HG03175 (cell line): ENCODE measurements around the gene KRT76.

Experiments used
- ATAC-seq: cut with Tn5 transposase; IDR thresholded peaks from one replicate; pipeline ENCODE4 v1.9.1; 2021; ENCODE audit warnings: mild to moderate bottlenecking, moderate library complexity; ENCODE audit not compliant: unreplicated experiment

Gene KRT76

DNA sequence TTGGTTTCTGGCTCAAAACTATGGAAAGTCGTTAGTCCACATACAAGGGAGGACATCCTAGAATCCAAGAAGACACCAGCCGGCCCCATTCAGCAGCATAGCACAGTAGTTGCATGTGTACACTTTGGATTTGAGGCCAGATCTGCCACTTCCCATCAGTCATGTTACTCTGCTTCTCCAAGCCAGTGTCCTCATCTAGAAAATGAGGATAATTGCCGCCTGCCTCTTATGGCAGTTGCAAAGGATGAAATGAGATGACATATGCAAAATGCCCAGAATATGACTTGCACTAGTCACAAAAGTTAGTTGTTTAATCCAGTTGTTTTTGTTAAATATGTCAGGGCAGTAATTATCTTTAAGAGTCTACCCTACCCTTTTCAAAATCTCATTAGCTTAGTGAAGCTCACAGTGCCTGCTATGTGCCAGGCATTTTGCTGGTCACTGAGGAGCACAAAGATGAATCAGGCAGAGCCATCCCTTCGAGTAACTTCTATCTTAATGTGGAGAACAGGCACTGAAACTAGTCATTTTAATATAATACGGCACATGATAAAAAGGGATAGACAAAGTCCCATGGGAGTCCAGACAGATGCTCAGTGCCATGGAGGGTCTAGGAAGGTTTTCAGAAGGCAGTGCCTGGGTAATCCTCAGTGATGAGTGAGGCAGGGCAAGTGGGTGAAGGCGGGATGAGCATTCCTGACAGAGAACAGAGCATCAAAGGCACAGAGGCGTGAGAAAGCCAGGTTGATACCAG lies 6.6 kb upstream of the KRT76 start:
- ATAC-seq: no peak

DNA sequence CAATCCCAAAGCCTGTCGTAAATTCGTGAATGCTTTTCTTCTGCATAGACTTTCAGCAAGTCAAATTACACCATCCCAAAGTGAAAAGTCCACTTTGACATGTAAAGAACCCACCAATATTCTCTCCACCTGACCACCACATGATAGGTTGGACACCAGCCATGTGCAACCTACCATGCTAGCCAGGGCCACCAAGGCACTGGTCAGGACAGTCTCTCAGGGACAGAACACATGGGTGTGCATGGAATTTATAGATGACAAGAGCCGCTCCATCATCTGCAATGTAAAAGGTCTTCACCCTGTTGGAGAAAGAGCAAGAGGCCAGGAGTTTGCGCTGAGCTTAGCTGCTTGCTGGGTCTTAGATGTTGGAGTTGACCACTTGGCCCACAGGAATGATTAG lies 5.4 kb upstream of the KRT76 start:
- no peak for ATAC-seq

DNA sequence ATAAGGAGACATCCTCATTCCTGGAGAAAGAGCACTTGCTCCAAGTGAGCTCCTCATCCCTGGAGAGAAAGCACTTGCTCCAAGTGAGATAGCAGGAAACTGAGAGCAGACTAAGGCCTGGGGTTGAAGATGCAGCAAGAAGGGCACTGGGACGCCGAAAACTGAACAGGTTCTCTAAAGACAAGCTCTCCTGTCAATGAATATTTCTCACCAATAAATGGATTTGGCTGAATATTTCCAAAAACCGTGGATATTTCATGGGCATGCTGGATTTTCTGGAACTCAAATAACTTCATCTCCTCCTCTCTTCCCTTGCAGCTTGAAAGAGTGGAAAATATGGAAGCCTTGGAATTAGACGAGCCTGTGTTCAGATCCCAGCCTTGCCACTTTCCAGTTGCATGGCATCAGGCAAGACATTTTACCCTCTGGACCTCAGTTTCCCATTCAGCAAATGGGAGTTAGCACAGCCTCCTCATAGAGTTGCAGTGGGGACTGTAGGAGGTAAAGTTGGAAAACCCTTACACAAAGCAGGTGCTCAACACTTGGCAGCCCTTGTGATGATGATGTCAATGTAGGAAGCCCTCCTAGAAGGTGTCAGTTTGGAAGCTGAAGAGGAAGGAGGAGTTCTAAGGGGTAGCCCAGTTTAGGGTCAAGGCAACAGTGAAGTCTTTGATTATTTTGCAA lies 4.4 kb upstream of the KRT76 start:
- no peak for ATAC-seq

DNA sequence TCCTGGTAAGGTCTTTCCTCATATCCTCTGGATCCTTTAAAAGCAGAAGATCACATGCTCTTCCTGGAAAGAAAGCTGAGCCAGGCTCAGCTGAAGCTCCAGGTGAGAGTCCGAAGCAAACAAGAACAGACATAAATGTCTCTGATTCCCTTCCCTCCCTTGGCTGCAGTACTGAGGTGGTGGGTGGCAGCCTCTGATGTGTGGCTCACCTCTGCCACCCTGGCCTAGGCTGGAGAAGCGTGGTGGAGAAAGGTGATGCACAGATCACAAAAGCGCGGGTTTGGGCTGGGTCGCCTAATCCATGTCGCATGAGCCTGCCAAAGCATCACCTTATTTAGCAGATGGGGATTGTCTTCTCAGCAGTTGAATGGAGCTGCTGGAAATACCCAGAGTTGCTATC lies 2.8 kb upstream of the KRT76 start:
- ATAC-seq: no peak

DNA sequence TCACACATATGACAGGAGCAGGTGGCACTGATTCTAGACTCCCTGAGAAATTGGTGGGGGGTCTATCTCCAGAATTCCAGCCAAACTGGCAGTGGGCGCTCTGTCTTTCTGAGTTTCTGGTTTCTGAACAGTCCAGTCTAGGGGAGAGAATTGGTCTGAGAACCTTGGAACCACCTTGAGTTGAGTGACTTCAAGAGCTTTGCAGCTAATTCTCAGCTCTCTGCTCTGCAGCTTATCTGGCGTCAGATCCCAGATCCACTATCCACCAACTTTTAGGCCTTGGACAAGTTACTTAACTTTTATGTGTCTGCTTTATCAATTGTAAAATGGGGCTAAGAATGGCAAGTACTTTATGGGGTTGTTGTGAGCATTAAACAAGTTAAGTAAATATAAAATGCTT lies 1.7 kb upstream of the KRT76 start:
- ATAC-seq: no peak

DNA sequence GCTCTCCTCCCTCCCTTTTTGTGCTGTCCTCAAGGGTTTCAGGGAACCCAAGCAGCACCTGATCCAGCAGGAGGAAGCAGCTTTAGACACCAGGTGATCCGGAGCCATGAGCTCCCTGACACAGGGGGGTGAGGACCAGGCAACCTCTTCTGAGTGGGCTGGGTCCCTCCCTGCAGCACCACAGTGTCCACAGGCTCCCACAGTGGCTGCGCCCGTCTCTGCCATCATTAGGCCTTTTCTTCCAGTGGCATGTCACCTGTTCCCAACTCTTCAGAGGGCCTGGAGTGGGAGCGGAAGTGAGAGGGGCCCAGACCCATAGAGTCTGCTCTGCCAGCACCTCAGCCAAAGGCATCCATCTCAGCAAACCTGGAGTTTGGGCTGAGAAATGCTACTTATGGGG lies 421 bp upstream of the KRT76 start:
- ATAC-seq: no peak

DNA sequence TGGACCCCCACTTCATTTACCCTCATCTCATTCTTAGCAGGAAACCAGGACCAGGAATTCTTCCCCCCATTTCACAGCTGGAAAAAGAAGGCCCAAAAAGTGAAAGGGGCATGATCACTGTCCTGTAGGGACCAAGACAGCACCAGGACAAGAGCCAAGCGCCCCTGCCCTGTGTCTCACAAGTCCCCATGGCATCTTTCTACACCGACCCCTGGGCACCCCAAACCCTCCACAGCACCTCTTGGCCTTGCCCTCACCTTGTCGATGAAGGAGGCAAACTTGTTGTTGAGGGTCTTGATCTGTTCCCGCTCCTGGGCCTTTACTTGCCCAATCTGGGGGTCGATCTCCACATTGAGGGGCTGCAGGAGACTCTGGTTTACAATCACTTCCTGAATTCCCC lies 710 bp downstream of the KRT76 start:
- ATAC-seq: no peak

DNA sequence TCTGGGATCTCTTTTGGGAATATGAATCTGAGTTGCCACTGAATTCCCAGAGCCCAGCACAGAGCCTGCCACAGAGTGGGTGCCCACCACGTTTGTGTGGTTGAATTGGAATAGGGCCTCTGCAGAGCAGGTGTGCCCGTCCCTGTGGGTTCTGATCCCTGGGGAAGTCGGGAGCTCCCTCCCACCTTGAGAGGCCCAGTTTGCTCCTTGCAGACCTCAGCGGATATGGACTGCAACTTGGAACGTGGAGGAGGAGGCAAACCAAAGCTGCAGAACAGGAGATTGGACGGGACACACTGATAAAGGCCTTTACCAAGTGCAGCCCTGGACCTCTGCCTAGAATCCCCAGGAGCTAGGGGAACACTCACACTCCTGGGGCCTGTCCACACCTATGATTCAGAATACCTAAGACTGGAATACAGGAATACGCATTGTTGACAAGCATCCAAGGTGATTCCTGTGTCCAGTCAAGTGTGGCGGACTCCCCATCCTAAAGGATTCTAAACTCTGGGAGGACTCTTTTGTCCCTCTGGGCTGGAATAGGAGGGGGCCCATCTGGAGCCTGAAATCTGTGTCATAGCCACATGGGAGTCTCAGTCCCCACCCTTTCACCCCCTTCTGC lies 2.4 kb downstream of the KRT76 start:
- no peak for ATAC-seq

DNA sequence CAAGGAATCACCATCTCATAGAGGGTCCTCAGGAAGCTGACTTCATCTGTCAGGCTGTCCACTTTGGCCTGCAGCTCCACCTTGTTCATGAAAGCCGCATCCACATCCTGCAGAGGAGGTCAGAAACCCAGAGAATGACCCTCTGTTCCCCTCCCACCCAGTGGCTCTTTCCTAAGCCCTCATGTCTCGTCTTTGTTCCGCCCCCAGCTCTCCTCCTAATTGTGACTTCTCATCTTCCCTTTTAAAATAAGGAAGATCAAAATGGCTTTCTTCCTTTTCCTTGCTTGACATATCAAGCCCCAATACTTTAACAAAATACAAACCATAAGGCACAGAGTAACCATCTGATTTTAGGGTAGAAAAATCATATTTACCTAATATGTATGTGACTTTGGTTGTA lies 4.4 kb downstream of the KRT76 start:
- ATAC-seq: no peak

DNA sequence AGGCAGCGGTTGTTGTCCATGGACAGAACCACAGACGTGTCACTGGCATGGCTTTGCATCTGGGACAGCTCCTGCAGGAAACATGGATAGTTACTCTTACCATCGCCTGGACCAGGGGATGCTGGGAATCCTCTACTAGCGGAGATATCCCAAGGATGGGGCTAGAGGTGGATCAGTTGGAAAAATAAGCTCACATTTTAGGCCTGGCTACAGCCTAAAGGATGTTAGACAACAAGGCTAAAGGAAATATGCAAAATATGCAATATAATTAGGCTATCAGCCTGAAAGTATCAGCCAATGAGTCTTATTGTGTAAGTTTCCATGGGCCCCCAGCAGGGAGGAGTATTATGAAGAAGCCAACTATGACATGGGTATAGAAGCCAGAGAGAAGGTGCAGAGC lies 5.0 kb downstream of the KRT76 start:
- ATAC-seq: no peak

DNA sequence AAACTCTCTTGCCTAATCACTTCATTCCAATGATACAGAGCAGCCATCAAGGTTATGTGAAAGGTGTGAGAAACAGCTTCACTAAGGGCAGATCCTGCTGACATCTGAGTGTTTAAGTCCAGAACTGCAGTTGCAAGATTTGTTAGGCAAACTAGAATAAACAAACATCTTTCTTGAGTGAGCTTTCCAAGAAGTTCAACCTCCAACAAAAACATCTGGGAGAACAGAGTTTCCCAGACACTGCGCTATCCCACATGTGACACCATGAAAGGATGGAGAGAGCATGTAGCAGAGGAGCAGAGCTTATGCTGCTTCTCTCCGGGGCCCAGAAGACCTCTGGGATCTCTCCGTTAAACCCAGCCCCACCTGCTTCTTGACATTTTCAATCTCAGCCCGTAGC lies 5.6 kb downstream of the KRT76 start:
- no peak for ATAC-seq

DNA sequence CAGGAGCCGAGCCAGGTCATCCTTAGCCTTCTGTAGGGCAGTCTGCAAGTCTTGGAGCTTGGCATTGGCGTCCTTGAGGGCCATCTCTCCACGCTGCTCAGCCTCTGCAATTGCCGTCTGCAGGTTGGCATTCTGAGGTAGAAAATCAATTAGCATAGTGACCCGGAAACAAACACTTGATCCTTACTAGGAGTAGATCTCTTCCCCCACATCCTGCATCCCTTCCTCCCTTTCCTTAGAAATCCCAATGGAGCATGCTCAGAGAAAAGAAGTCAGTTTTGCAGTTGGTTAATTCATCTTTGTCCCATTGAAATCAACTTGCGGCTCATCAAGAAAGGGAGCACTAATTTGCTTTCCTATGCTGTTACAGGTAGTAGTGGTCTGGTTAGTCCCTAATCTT lies 6.1 kb downstream of the KRT76 start:
- ATAC-seq: no peak

DNA sequence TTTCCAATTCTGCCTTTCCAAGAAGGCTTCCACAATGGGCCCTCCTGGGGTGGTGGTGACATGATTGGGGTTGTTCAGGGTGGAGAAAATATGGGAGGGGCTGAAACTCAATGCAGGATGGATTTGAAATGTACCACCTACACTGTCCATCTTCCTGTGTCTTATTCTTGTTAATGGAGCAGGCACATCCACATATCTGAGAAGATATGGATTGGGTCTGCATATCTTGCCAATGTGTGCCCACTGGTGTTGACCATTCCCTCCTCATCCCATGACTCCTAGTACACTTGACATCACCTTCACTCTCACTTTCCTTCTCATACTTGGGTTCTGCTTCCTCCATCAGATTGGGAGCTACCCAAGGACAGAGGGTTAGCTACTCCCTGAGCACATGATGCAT lies 7.2 kb downstream of the KRT76 start:
- no peak for ATAC-seq

DNA sequence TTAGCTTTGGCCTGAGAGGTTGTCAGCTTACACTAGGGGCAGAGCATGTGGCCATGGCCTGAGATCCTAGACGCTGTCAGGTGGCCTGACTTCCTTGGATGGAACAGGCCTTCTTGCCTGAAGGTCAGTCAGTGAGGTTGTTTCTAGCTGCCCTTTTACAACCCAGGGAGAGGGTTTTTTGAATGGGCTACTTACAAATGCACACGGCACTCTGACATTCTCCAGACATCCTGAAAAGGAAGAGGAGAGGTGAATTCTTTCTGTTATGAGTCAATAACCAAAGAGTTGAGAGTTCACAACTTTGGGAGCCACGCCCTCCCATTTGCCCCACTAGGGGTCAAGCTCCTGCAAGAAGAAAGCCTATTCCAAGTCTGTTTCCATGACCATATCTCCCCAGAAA lies 7.8 kb downstream of the KRT76 start:
- no peak for ATAC-seq

DNA sequence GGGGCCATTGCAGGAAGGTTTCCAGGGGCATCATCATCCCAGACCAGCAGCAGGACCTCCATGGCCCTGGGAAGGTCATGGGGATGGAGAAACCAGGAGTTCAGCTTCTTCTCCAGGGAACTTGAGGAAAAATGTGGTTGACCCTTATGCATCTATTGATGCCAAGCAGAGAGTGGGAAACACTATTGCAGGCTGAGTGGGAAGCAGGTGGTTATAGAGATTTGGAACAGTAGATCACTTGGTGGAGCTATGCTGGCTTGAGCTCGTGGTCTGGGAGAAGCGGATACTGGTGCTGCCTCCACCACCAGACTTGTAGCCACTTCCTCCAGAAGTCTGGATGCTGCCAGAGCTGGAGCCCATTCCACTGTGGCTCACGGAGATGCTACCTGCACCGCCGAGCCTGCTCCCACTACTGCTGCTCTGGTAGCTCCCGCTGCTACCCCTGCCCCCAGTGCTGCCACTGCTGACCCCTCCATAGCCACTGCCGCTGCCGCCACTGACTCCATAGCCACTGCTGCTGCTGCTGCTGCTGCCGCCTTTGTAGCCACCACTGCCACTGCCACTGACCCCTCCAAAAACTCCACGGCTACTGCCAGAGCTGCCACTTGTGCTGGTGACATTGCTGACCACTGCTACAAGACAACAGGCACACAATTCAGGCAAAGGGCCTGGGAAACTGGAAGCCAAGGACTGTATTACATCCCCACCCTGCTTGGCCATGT lies 8.5 kb downstream of the KRT76 start:
- ATAC-seq: no peak

DNA sequence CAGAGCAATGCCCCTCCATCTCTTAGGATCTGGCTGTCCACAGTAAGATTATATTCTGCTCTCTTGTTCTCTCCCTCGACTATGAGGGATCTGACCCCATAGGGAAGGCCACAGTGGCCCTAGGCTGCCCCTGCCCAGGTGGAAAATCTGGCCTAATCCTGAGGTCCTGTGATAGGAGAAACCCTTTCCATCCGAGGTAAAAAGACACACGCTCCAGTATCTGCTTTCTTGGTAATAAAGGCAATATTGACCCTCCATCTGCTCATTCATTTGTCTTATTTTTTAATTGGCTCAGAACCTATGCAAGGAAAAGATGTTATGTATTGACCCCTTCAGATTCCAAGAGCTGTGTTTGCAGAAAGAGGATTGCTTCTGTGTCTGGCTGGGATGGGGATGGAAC lies 9.7 kb downstream of the KRT76 start:
- no peak for ATAC-seq

DNA sequence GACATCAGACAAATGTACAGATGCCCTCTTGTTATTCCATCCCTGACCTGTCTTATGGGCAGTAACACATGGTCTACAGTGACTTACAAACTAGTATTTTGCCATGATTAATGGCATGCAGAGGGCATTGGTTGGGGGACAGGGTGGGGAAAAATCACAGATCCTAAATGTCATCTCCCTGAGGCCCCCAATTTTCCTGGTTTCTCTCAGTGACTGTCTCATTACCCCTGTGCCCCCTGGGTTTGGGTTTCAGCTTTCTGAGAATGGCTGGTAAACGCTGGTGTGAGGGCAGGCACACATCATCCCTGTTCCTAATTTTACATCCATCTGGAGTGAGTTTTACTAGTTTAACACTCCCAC lies 10.1 kb downstream of the KRT76 start:
- ATAC-seq: no peak

DNA sequence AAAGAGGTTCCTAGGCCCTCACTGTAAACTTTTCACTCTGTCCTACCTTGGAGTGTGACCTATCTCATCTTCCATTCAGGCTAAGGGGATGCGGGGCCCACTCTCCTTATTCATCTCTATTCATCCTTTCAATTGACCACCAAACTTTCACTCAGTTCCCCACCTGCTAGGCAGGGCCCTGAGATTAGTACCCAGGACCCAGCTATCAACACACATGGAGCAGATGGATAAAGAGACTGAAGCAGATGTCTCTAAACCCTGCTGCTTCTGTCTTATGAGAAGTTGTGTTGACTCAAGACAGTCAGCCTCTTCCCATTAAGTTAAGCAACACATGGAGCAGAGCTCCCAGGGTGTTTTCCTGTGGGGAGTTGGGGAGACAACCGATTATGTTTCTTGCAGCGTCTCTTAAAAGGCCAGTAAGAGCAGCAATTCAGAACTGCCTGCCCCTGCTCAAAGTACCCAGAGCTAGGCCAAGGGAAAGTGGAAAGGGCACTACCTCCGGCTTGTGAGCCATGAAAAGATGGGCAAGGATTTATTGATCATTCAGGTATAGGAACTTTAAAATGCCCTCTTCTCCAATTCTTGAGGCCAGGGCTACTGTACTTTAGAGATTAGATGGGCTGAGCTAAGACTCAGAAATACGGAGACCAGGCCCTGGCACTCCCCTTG lies 10.7 kb downstream of the KRT76 start:
- no peak for ATAC-seq

DNA sequence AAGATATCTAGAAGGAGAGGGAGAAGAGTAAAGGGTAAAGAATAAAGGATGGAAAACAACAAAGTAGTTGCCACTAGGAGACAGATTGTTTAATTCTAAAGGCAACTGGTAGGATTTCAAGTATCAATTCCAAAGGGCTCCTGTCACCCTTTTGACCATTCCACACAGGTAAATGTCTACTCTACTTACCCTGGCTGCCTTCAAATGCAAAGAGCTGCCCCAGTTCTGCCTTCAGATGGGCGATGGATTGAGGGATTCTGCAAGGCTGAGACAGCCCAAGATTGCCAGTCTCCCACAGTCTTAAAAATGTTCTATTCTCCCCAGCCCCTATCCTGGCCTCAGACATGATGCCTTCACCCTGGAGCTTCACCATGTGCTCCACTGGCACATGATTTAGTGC lies 11.4 kb downstream of the KRT76 start:
- ATAC-seq: no peak

DNA sequence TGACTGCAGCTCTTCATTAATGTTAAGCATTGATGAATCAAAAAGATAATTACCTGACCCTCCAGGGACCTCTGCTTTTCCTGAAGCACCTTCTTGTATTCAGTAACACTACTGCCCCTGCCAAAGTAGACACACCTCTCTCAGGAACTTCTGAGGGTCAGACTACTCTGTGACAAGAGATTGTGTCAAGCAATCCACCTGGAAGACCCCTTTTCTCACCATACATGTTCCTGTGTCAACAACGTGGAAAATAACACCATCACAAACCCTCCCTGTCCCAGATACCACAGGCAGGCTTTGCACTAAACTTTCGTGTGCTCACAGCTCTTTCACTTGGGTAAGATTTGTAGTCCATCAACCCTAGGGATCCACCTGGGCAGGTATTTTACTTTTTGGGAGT lies 13.2 kb downstream of the KRT76 start:
- ATAC-seq: no peak

DNA sequence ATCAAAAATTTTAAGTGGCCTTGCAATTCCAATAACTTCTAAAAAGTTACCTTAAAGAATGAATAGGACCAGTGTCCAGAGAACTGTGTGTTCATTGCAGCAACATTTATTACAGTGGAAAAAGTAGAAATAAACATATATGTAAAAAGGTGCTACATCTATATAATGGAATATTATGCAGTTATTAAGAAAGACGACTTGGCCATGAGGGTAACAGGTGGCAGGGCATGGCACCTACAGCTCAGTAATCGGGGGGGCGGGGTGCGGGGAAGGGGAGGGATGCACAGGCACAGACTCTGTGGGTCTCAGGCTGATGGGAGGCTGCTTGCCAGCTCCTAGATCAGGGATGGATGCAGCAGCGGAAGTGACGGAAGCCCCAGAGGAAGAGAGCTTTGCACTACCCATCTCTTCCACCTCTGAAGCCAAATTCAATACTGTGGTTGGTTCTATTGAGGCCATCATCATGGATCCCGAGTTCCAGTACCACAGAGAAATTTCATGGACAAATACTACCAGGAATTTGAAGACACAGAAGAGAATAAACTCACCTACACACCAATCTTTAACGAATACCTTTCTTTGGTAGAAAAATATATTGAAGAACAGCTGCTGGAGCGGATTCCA lies 14.0 kb downstream of the KRT76 start:
- no peak for ATAC-seq
